SKM-1 (cell line): ENCODE measurements around the gene RFLNA.
"Not testable (repeated sequence)": the region's sequence is repeated elsewhere in the genome, so short reads cannot be mapped to it uniquely, and the experiment has no call there.

Experiments
- DNase-seq: peaks from one replicate; lab custom pipeline; 2025; ENCODE audit not compliant: unreplicated experiment; lab: John Stamatoyannopoulos, UW

The RFLNA gene

GRCh38 chr12:124318278-124319020, 23.6 kb downstream of the RFLNA start:
- DNase-seq = no peak

GRCh38 chr12:124319368-124320050, 24.6 kb downstream of the RFLNA start:
- no peak for DNase-seq

- DNase-seq = no peak
Measured at GRCh38 chr12:124321040-124321481, 26.2 kb downstream of the RFLNA start.

GRCh38 chr12:124321556-124322270, 26.8 kb downstream of the RFLNA start:
- DNase-seq = no peak

- no peak for DNase-seq
Measured at GRCh38 chr12:124322271-124322998, 27.5 kb downstream of the RFLNA start.

- not testable (repeated sequence) for DNase-seq
Measured at GRCh38 chr12:124322999-124323328, 28.1 kb downstream of the RFLNA start.

- DNase-seq = no peak
Measured at GRCh38 chr12:124323771-124324530, 29.1 kb downstream of the RFLNA start.

GRCh38 chr12:124324803-124325705, 30.2 kb downstream of the RFLNA start:
- no peak for DNase-seq

- DNase-seq = no peak
Measured at GRCh38 chr12:124326104-124326503, 31.2 kb downstream of the RFLNA start.

GRCh38 chr12:124326871-124327270, 32.0 kb downstream of the RFLNA start:
- no peak for DNase-seq

GRCh38 chr12:124327362-124328043, 32.6 kb downstream of the RFLNA start:
- no peak for DNase-seq

GRCh38 chr12:124328116-124328515, 33.2 kb downstream of the RFLNA start:
- no peak for DNase-seq

- no peak for DNase-seq
Measured at GRCh38 chr12:124328636-124329035, 33.7 kb downstream of the RFLNA start.

GRCh38 chr12:124332058-124332672, 37.3 kb downstream of the RFLNA start:
- no peak for DNase-seq

- no peak for DNase-seq
Measured at GRCh38 chr12:124332900-124333299, 38.0 kb downstream of the RFLNA start.

- no peak for DNase-seq
Measured at GRCh38 chr12:124333724-124334123, 38.8 kb downstream of the RFLNA start.

- no peak for DNase-seq
Measured at GRCh38 chr12:124334266-124334665, 39.4 kb downstream of the RFLNA start.

GRCh38 chr12:124334976-124335375, 40.1 kb downstream of the RFLNA start:
- DNase-seq = no peak
